OCI-LY3 (cell line): Measurements from ENCODE around the gene DLG1.
A peak's percentile ranks its signal among the peaks of the same experiment; 100 is the strongest.

Source experiments
- EZH2phosphoT487 ChIP-seq: fragments of 200-600 bp; shearing (Covaris generic); IDR thresholded peaks from 2 replicates; pipeline ENCODE4 v1.6.1; 2018; ENCODE audit warnings: antibody characterized with exemption, mixed run types, low read depth
- TF ChIP-seq, protein P1 (sequence below): fragments of 200-600, 300-600 bp; sonication (generic); IDR thresholded peaks from 2 replicates; pipeline ENCODE4 v1.5.1; 2014; ENCODE audit warnings: antibody characterized with exemption, low read length, low read depth

DNA sequence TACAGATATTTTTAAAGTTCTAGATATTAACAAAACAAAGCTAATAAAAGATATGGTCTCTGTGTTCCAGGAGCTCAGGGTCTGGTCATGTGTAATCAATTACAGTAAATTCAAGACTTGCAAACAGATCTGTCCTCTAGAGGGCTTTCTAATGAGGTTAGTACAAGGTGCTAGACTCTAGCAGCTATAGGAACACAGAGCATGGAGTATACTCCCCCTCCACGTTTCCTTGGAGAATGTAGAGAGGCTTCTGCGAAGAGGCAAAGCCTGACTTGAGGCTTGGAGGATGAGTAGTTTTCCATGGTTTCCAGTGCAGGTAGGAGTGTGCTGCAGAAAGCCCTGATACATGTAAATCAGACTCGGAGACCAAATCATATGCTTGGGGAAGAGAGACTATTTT is 32.7 kb upstream of the DLG1 start:
- TF ChIP-seq, protein P1, sequence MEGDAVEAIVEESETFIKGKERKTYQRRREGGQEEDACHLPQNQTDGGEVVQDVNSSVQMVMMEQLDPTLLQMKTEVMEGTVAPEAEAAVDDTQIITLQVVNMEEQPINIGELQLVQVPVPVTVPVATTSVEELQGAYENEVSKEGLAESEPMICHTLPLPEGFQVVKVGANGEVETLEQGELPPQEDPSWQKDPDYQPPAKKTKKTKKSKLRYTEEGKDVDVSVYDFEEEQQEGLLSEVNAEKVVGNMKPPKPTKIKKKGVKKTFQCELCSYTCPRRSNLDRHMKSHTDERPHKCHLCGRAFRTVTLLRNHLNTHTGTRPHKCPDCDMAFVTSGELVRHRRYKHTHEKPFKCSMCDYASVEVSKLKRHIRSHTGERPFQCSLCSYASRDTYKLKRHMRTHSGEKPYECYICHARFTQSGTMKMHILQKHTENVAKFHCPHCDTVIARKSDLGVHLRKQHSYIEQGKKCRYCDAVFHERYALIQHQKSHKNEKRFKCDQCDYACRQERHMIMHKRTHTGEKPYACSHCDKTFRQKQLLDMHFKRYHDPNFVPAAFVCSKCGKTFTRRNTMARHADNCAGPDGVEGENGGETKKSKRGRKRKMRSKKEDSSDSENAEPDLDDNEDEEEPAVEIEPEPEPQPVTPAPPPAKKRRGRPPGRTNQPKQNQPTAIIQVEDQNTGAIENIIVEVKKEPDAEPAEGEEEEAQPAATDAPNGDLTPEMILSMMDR = 0 out of 2 replicates have a peak, but pooled peaks have one; percentile 8
- no peak for TF ChIP-seq EZH2phosphoT487
